B cell (primary cell): Measurements from ENCODE around the gene ODC1. TPM values are rescaled to one million over a fixed set of nuclear protein-coding genes. Genes with fewer than 3 reads are reported as not detected.
A peak's percentile ranks its signal among the peaks of the same experiment; 100 is the strongest.

Source experiments
- ATAC-seq: fragments of 200-7000 bp; cut with Tn5 transposase; one replicate; pipeline ENCODE4 v1.10.0; 2021; ENCODE audit warnings: low read depth, mild to moderate bottlenecking, moderate number of reproducible peaks, moderate library complexity
- CTCF ChIA-PET: fragments of 350-600 bp; sonication (Branson Sonifier 250); formaldehyde crosslinking; loops from one replicate; lab custom pipeline; 2021; ENCODE audit warnings: antibody characterized with exemption, inconsistent platforms; lab: Charles Lee
- POLR2A ChIA-PET: fragments of 350-600 bp; sonication (Branson Sonifier 250); formaldehyde crosslinking; loops from one replicate; lab custom pipeline; 2021; ENCODE audit warnings: antibody characterized with exemption; lab: Charles Lee
- DNase-seq: peaks from one replicate; pipeline ENCODE4 v3.0.0; 2013
- H2AFZ ChIP-seq: 2 replicates; pipeline ENCODE4 v1.6.1; 2012; ENCODE audit warnings: mild to moderate bottlenecking, low read depth, low read length; ENCODE audit not compliant: insufficient read depth, poor library complexity, severe bottlenecking
- H3K27ac ChIP-seq, 2 donors: 1 replicate in 1 of 2; 2 replicates in 1 of 2; pipeline ENCODE4 v1.5.1; 2012 to 2013; ENCODE audit warnings: low read length in 2 of 2, mild to moderate bottlenecking in 2 of 2, moderate library complexity in 1 of 2
- H3K27me3 ChIP-seq, 4 experiments: fragments of 200-600 bp in 1 of 4; sonication (generic) in 1 of 4; replicated peaks in 1 of 4; 1 replicate in 2 of 4; 2 replicates in 2 of 4; pipeline versions ENCODE4 v1.6.1 to v1.7.0; 2013 to 2016; ENCODE audit warnings: low read length in 3 of 4, mild to moderate bottlenecking in 2 of 4, mixed read lengths in 1 of 4, moderate library complexity in 1 of 4; ENCODE audit not compliant: insufficient read depth in 4 of 4, control insufficient read depth in 3 of 4; ENCODE audit errors: control extremely low read depth in 1 of 4
- H3K36me3 ChIP-seq, 2 experiments: replicated peaks in 1 of 2; 1 replicate in 1 of 2; 2 replicates in 1 of 2; pipeline versions ENCODE4 v1.6.1 to v1.7.1; 2013; ENCODE audit warnings: low read length in 1 of 2; ENCODE audit not compliant: insufficient read depth in 2 of 2, control insufficient read depth in 1 of 2; ENCODE audit errors: control extremely low read depth in 1 of 2, extremely low read depth in 1 of 2
- H3K4me1 ChIP-seq, 2 donors: fragments of 200-600 bp in 1 of 2; sonication (generic) in 1 of 2; 1 replicate in 1 of 2; 2 replicates in 1 of 2; pipeline versions ENCODE4 v1.5.1 to v1.6.1; 2013 to 2017; ENCODE audit warnings: low read length in 2 of 2; ENCODE audit not compliant: control insufficient read depth in 2 of 2, insufficient read depth in 2 of 2
- H3K4me2 ChIP-seq: replicated peaks from 2 replicates; pipeline ENCODE3; 2012; ENCODE audit warnings: mild to moderate bottlenecking, low read depth, low read length; ENCODE audit not compliant: poor library complexity, severe bottlenecking
- H3K4me3 ChIP-seq, 5 experiments: fragments of 200-600 bp in 1 of 5; sonication (generic) in 1 of 5; 1 replicate in 3 of 5; 2 replicates in 2 of 5; pipeline versions ENCODE4 v1.5.1 to v1.7.0; 2011 to 2016; ENCODE audit warnings: low read length in 4 of 5, mild to moderate bottlenecking in 4 of 5, low read depth in 2 of 5, control low read depth in 1 of 5, moderate library complexity in 1 of 5; ENCODE audit not compliant: insufficient read depth in 1 of 5; ENCODE audit errors: control extremely low read depth in 1 of 5, extremely low read depth in 1 of 5
- H3K79me2 ChIP-seq: fragments of 200-600 bp; sonication (generic); one replicate; pipeline ENCODE4 v1.6.0; 2016; ENCODE audit warnings: low read length; ENCODE audit not compliant: control insufficient read depth, insufficient read depth
- H3K9ac ChIP-seq: fragments of 200-600 bp; sonication (generic); 2 replicates; pipeline ENCODE4 v1.6.1; 2017; ENCODE audit warnings: mild to moderate bottlenecking, low read length, moderate library complexity
- H3K9me3 ChIP-seq, 3 donors: one replicate each; pipeline versions ENCODE4 v1.6.1 to v1.7.1; 2013; ENCODE audit warnings: low read length in 2 of 3; ENCODE audit not compliant: control insufficient read depth in 2 of 3, insufficient read depth in 1 of 3; ENCODE audit errors: control extremely low read depth in 1 of 3
- H4K20me1 ChIP-seq: 2 replicates; pipeline ENCODE4 v1.6.0; 2012; ENCODE audit warnings: mild to moderate bottlenecking, low read length; ENCODE audit not compliant: insufficient read depth, control insufficient read depth, poor library complexity, severe bottlenecking
- H3K27ac Mint-ChIP-seq: one replicate; pipeline ENCODE4 v1.8.0; 2021; ENCODE audit warnings: mixed read lengths
- H3K27me3 Mint-ChIP-seq: one replicate; pipeline ENCODE4 v1.8.0; 2021; ENCODE audit warnings: mixed read lengths
- H3K4me1 Mint-ChIP-seq: one replicate; pipeline ENCODE4 v1.8.0; 2021; ENCODE audit warnings: mixed read lengths
- H3K4me3 Mint-ChIP-seq: one replicate; pipeline ENCODE4 v1.8.0; 2021; ENCODE audit warnings: mixed read lengths
- H3K9me3 Mint-ChIP-seq: one replicate; pipeline ENCODE4 v1.8.0; 2022; ENCODE audit warnings: mixed read lengths; ENCODE audit not compliant: insufficient read depth
- EZH2 ChIP-seq: IDR thresholded peaks from 2 replicates; pipeline ENCODE4 v1.6.1; 2012; ENCODE audit warnings: borderline replicate concordance, low read depth, mild to moderate bottlenecking, moderate library complexity, low read length; ENCODE audit not compliant: insufficient read depth, poor library complexity, severe bottlenecking
- WGBS: methylation state at CpG from one replicate; pipeline ENCODE4 v1.1.5; 2013; ENCODE audit warnings: missing lambda C conversion rate; ENCODE audit not compliant: insufficient coverage; 5-methylcytosine and 5-hydroxymethylcytosine counted together
- intact Hi-C: fragments of 100-400 bp; cut with micrococcal nuclease; formaldehyde crosslinking; loops from one replicate; pipeline ENCODE4 v1.10.0; 2022
- polyA plus RNA-seq: library from polyadenylated mRNA; depleted of rRNA; stranded (reverse); fragments of >200 nt; gene quantifications from 2 replicates; pipeline ENCODE4 v1.2.3, GENCODE V29; 2012
- total RNA-seq, 2 donors: library from RNA; stranded (reverse); fragments of 120-200 nt in 1 of 2; gene quantifications; 1 replicate in 1 of 2; 2 replicates in 1 of 2; pipeline versions ENCODE4 v1.2.3 to v1.2.4, GENCODE V29; 2013 to 2022
- TF ChIP-seq, protein P1 (sequence below): fragments of 200-600 bp; IDR thresholded peaks from one replicate; pipeline ENCODE4 v1.8.0; 2022; ENCODE audit warnings: antibody characterized with exemption, mild to moderate bottlenecking

Gene ODC1
- total and polyA plus RNA-seq, 2 donors (not counting 1 experiment from before 2014, with no cell fraction given): 88.7 to 171 TPM

DNA sequence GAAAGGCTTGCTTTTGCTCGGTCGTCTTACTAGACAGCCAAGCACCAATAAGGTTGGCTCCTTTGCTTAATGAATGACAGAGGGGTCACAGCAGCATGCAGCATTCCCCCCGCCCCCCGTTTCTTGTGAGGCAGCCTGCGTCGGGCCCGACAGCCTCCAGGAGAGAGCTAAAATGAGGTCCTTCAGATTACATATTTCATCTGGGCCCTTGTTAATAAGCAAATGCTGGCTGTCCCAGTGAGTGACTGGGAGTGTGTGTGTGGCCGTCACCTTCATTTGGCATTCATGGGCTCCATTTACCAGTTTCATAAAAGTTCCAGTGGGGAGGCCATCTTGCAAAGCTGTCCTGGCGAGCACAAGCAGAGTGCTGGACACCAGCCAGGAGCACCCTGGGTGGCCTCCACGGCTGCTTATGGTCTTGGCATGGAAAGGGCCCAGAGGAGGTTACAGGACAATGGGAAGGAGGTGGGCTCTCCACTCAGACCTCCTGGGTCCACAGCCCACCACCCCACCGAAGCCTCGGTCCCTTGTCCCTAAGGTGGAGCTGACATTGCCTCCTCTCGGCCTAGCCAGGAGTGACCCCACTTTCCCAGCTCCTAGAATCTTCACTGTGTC is 37.2 kb downstream of the ODC1 start:
- ATAC-seq (no peak), DNase-seq (peak; percentile 26)
- Mint-ChIP-seq H3K27ac (peak overlapping the region; percentile 86), H3K9me3 (no peaks in the 10 kb centered on the region), H3K4me1 (peaks cover 76% of the 10 kb centered on the region), H3K4me3 (peak overlapping the region; percentile 86), H3K27me3 (no peaks in the 10 kb centered on the region)
- H3K4me2 ChIP-seq: peak overlapping the region; percentile 78
- H3K79me2 ChIP-seq: peaks cover 69% of the 10 kb centered on the region
- peaks cover 0 to 13% of the 10 kb centered on the region in 2 experiments for H3K36me3 ChIP-seq
- peaks cover 13% of the 10 kb centered on the region for H4K20me1 ChIP-seq
- H2AFZ ChIP-seq: no peak overlapping the region
- H3K27ac ChIP-seq: peak overlapping the region; percentile 68 to 78
- H3K9ac ChIP-seq: no peak overlapping the region
- ChIA-PET POLR2A (interaction anchor here (0.9 to 5.0 kb wide), 5 partner anchors 22 to 108 kb away, joined by 3 to 72 read pairs (median 34); partner anchors contain the start of genes HPCAL1 and ODC1), CTCF (interaction anchor here (1.0 to 9.1 kb wide), 13 partner anchors 18 to 338 kb away, joined by 3 to 207 read pairs (median 41); partner anchors contain the start of genes HPCAL1, ODC1 and RRM2)
- no peaks in the 10 kb centered on the region for H3K27me3 ChIP-seq
- peaks cover 0 to 7% (median 5%) of the 10 kb centered on the region in 3 donors for H3K9me3 ChIP-seq
- WGBS: 70% methylated on average over 12 of the region's 13 CpGs
- H3K4me1 ChIP-seq: peaks cover 61 to 87% of the 10 kb centered on the region in 2 donors
- intact Hi-C loops: loop anchor here (1.0 kb wide), 6 partner anchors 21 to 109 kb away; partner anchors contain the start of gene HPCAL1
- no peak for TF ChIP-seq EZH2
- TF ChIP-seq, protein P1, sequence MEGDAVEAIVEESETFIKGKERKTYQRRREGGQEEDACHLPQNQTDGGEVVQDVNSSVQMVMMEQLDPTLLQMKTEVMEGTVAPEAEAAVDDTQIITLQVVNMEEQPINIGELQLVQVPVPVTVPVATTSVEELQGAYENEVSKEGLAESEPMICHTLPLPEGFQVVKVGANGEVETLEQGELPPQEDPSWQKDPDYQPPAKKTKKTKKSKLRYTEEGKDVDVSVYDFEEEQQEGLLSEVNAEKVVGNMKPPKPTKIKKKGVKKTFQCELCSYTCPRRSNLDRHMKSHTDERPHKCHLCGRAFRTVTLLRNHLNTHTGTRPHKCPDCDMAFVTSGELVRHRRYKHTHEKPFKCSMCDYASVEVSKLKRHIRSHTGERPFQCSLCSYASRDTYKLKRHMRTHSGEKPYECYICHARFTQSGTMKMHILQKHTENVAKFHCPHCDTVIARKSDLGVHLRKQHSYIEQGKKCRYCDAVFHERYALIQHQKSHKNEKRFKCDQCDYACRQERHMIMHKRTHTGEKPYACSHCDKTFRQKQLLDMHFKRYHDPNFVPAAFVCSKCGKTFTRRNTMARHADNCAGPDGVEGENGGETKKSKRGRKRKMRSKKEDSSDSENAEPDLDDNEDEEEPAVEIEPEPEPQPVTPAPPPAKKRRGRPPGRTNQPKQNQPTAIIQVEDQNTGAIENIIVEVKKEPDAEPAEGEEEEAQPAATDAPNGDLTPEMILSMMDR: no peak
- H3K4me3 ChIP-seq: peak overlapping the region in 2 of 5 experiments; percentile 15 to 21
